Measurements from ENCODE around the gene KRTAP10-5.

DNA sequence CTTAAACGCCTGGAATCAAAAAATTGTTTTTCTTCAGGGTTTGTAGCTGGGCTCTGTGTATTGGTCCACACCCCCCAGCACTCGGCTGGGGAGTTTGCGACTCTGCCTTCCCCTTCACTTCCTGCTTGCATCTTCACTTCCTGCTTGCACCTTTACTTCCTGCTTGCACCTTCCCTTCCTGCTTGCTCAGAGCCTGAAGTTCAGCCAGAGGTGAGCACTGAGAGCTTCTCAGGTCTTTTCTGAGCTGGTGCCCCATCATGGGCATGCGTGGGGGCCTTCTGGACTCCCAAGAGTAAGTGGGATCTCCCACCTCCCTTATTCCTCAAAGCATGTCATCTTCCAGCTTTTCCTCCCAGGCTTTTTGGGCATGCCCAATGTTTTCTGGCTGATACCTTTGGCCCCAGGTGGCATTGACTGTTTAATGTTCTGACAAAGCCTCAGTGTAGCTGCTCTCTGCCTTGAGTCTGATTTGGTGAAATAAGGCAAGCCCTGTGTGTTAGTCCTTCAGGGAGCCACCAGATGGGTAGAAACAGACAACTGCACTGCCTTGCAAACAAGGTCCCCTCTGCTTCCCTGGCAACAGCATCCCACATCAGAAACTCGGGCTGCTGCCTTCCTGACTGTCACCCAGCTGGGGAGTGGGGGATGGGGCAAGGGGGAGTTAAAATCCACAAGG, 32.6 kb downstream of the KRTAP10-5 start:
- no peak for TF ChIP-seq POLR2A (IDR thresholded peaks at IDR 0.05; ENCODE audit: low read depth, low read length)
- no peak for TF ChIP-seq POLR2AphosphoS5 (IDR thresholded peaks at IDR 0.05; ENCODE audit: low read depth, low read length)
- TF ChIP-seq TAF1 (IDR thresholded peaks at IDR 0.05; ENCODE audit: borderline replicate concordance, low read depth, low read length), result no peak

Measured in GM12892 (cell line).